HEK293 (cell line): ENCODE results near the gene DCAF6.

Experiments
- CTCF ChIA-PET: fragments of 350-600 bp; formaldehyde crosslinking; extraction: SDS; loops from one replicate; lab custom pipeline; 2021; ENCODE audit warnings: antibody characterized with exemption; lab: Yijun Ruan, JAX
- POLR2A ChIA-PET: fragments of 300-600 bp; formaldehyde crosslinking; extraction: SDS; loops from one replicate; lab custom pipeline; 2020; ENCODE audit warnings: antibody characterized with exemption, inconsistent platforms; lab: Yijun Ruan, JAX
- H3K27ac ChIP-seq: fragments of 200-500 bp; sonication (Bioruptor generic); 2 replicates; pipeline ENCODE4 v1.5.1; 2014; ENCODE audit warnings: low read depth, low read length, control low read depth, inconsistent platforms; ENCODE audit errors: extremely low read depth
- H3K36me3 ChIP-seq, 2 experiments: fragments of 200-500 bp in 1 of 2; sonication (Bioruptor generic) in 1 of 2; 1 replicate in 1 of 2; 2 replicates in 1 of 2; pipeline ENCODE4 v1.5.1; 2014 to 2017; ENCODE audit warnings: inconsistent platforms in 2 of 2, low read length in 2 of 2; ENCODE audit not compliant: control insufficient read depth in 2 of 2, insufficient read depth in 1 of 2
- H3K4me1 ChIP-seq: fragments of 200-500 bp; sonication (Bioruptor generic); 2 replicates; pipeline ENCODE4 v1.5.1; 2014; ENCODE audit warnings: mild to moderate bottlenecking, low read length, inconsistent platforms; ENCODE audit not compliant: control insufficient read depth, insufficient read depth
- H3K4me3 ChIP-seq: 2 replicates; pipeline ENCODE4 v1.5.1; 2011; ENCODE audit warnings: low read depth, mild to moderate bottlenecking, control low read depth, low read length, moderate library complexity
- H3K9me3 ChIP-seq: fragments of 200-500 bp; sonication (Bioruptor generic); 2 replicates; pipeline ENCODE4 v1.5.1; 2014; ENCODE audit warnings: low read depth, low read length, inconsistent platforms; ENCODE audit not compliant: control insufficient read depth, insufficient read depth
- HOXC10 ChIP-seq: sonication (generic); formaldehyde crosslinking; IDR thresholded peaks from 2 replicates; pipeline ENCODE4 v1.8.1; 2023; ENCODE audit warnings: mild to moderate bottlenecking, missing genetic modification reagents
- KLF7 ChIP-seq: fragments of 450-650 bp; formaldehyde crosslinking; IDR thresholded peaks from 2 replicates; pipeline ENCODE4 v1.5.1; 2016; ENCODE audit warnings: missing biosample characterization, missing genetic modification characterization, borderline replicate concordance
- PBX3 ChIP-seq: sonication (generic); formaldehyde crosslinking; IDR thresholded peaks from 2 replicates; pipeline ENCODE4 v1.8.1; 2022; ENCODE audit warnings: mild to moderate bottlenecking, moderate library complexity, missing genetic modification reagents
- REST ChIP-seq: fragments of 450-650 bp; formaldehyde crosslinking; IDR thresholded peaks from 2 replicates; pipeline ENCODE4 v1.5.1; 2016; ENCODE audit warnings: missing biosample characterization, missing genetic modification characterization
- SCRT2 ChIP-seq: fragments of 450-650 bp; formaldehyde crosslinking; IDR thresholded peaks from 2 replicates; pipeline ENCODE4 v1.5.1; 2016; ENCODE audit warnings: missing biosample characterization, missing genetic modification characterization
- TSHZ1 ChIP-seq: fragments of 450-650 bp; formaldehyde crosslinking; IDR thresholded peaks from 2 replicates; pipeline ENCODE4 v1.5.1; 2016; ENCODE audit warnings: missing biosample characterization, missing genetic modification characterization, borderline replicate concordance
- ZBTB11 ChIP-seq: fragments of 450-650 bp; formaldehyde crosslinking; conservative IDR thresholded peaks from 2 replicates; pipeline ENCODE4 v1.5.1; 2016; ENCODE audit warnings: low read depth, missing biosample characterization, missing genetic modification characterization
- ZNF274 ChIP-seq, 2 experiments: fragments of 200-500 bp in 1 of 2; fragments of 450-650 bp in 1 of 2; sonication (Bioruptor generic) in 1 of 2; formaldehyde crosslinking in 1 of 2; IDR thresholded peaks; 2 replicates each; pipeline versions ENCODE4 v1.5.1 to v1.6.1; 2014 to 2016; ENCODE audit warnings: borderline replicate concordance in 1 of 2, inconsistent platforms in 1 of 2, low read length in 1 of 2, missing biosample characterization in 1 of 2, missing genetic modification characterization in 1 of 2
- ZNF48 ChIP-seq: fragments of 450-650 bp; formaldehyde crosslinking; IDR thresholded peaks from 2 replicates; pipeline ENCODE4 v1.5.1; 2016; ENCODE audit warnings: missing biosample characterization, missing genetic modification characterization
- ZNF571 ChIP-seq: fragments of 450-650 bp; formaldehyde crosslinking; IDR thresholded peaks from 2 replicates; pipeline ENCODE4 v1.5.0; 2017; ENCODE audit warnings: missing biosample characterization, missing genetic modification characterization
- ZNF624 ChIP-seq: fragments of 450-650 bp; formaldehyde crosslinking; IDR thresholded peaks from 2 replicates; pipeline ENCODE4 v1.5.1; 2017; ENCODE audit warnings: missing biosample characterization, missing genetic modification characterization
- TF ChIP-seq, protein P1 (sequence below): fragments of 450-650 bp; formaldehyde crosslinking; conservative IDR thresholded peaks from 2 replicates; pipeline ENCODE4 v1.5.1; 2016; ENCODE audit warnings: low read depth, missing biosample characterization, missing genetic modification characterization

DCAF6 gene

GRCh38 chr1:167987174-167987573 is 50.7 kb downstream of the DCAF6 start (continued):
- TF ChIP-seq ZBTB11 (tag by site-specific recombination), result no peak
- no peak for TF ChIP-seq KLF7 (tag by site-specific recombination)
- no peak for TF ChIP-seq PBX3 (CRISPR knock-in tag)
- no peak for TF ChIP-seq ZNF48
- no peak for TF ChIP-seq SCRT2 (tag by site-specific recombination)
- TF ChIP-seq ZNF571 (tag by site-specific recombination), result no peak
- TF ChIP-seq HOXC10 (CRISPR knock-in tag), result no peak

GRCh38 chr1:167991546-167991945 is 55.1 kb downstream of the DCAF6 start:
- Histone ChIP-seq H3K4me1 (no peaks in the 10 kb centered on the region), H3K9me3 (no peaks in the 10 kb centered on the region), H3K27ac (no peak overlapping the region), H3K4me3 (no peak overlapping the region), H3K36me3 (peaks cover 8 to 32% of the 10 kb centered on the region in 2 experiments; a peak in 2 of 3 replicates)
- ChIA-PET CTCF (interaction anchor here (0.6 kb wide), 1 partner anchor 77 kb away, joined by 4 read pairs; no protein-coding TSS in a partner anchor), POLR2A (no interaction called here)
- TF ChIP-seq REST (tag by site-specific recombination) (no peak), ZNF624 (tag by site-specific recombination) (no peak), TSHZ1 (tag by site-specific recombination) (no peak), ZNF274 (IDR thresholded peaks at IDR 0.05; ENCODE audit: low read length) (no peak), ZNF274 (tag by site-specific recombination; IDR thresholded peaks at IDR 0.05; ENCODE audit: borderline replicate concordance) (no peak)
- TF ChIP-seq, protein P1, sequence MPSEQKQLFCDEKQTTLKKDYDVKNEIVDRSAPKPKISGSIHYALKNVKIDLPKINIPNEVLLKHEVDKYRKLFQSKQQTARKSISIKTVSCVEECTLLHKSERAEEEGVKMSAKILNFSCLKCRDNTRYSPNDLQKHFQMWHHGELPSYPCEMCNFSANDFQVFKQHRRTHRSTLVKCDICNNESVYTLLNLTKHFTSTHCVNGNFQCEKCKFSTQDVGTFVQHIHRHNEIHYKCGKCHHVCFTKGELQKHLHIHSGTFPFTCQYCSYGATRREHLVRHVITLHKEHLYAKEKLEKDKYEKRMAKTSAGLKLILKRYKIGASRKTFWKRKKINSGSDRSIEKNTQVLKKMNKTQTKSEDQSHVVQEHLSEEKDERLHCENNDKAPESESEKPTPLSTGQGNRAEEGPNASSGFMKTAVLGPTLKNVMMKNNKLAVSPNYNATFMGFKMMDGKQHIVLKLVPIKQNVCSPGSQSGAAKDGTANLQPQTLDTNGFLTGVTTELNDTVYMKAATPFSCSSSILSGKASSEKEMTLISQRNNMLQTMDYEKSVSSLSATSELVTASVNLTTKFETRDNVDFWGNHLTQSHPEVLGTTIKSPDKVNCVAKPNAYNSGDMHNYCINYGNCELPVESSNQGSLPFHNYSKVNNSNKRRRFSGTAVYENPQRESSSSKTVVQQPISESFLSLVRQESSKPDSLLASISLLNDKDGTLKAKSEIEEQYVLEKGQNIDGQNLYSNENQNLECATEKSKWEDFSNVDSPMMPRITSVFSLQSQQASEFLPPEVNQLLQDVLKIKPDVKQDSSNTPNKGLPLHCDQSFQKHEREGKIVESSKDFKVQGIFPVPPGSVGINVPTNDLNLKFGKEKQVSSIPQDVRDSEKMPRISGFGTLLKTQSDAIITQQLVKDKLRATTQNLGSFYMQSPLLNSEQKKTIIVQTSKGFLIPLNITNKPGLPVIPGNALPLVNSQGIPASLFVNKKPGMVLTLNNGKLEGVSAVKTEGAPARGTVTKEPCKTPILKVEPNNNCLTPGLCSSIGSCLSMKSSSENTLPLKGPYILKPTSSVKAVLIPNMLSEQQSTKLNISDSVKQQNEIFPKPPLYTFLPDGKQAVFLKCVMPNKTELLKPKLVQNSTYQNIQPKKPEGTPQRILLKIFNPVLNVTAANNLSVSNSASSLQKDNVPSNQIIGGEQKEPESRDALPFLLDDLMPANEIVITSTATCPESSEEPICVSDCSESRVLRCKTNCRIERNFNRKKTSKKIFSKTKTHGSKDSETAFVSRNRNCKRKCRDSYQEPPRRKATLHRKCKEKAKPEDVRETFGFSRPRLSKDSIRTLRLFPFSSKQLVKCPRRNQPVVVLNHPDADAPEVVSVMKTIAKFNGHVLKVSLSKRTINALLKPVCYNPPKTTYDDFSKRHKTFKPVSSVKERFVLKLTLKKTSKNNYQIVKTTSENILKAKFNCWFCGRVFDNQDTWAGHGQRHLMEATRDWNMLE (tag by site-specific recombination), result no peak
